Mesodermal cell (in vitro differentiated cells): ENCODE data around the gene TBC1D16.
A peak's percentile ranks its signal among the peaks of the same experiment; 100 is the strongest.
"Not testable (repeated sequence)": the region's sequence is repeated elsewhere in the genome, so short reads cannot be mapped to it uniquely, and the experiment has no call there.

Experiments
- H3K27ac ChIP-seq: 2 replicates; pipeline ENCODE4 v1.7.0; 2013; ENCODE audit warnings: mild to moderate bottlenecking, low read depth, low read length, moderate library complexity; ENCODE audit not compliant: severe bottlenecking
- H3K36me3 ChIP-seq: 2 replicates; pipeline ENCODE4 v1.7.1; 2013; ENCODE audit warnings: mild to moderate bottlenecking, low read length, moderate library complexity; ENCODE audit not compliant: control insufficient read depth, insufficient read depth
- H3K4me1 ChIP-seq: one replicate; pipeline ENCODE4 v1.7.1; 2013; ENCODE audit warnings: mild to moderate bottlenecking, low read length; ENCODE audit not compliant: insufficient read depth, control insufficient read depth, poor library complexity, severe bottlenecking
- H3K4me3 ChIP-seq: 2 replicates; pipeline ENCODE4 v1.7.0; 2013; ENCODE audit warnings: low read length, control low read depth, mild to moderate bottlenecking; ENCODE audit not compliant: insufficient read depth, poor library complexity, severe bottlenecking; ENCODE audit errors: extremely low read depth
- H3K9me3 ChIP-seq: 2 replicates; pipeline ENCODE4 v1.7.1; 2013; ENCODE audit warnings: mild to moderate bottlenecking, low read length, moderate library complexity; ENCODE audit not compliant: control insufficient read depth
- WGBS, 2 experiments: methylation state at CpG; one replicate each; pipeline ENCODE4 v1.1.5; 2013; ENCODE audit warnings: missing lambda C conversion rate in 2 of 2; ENCODE audit not compliant: insufficient coverage in 2 of 2; 5-methylcytosine and 5-hydroxymethylcytosine counted together

Gene TBC1D16

GRCh38 chr17:80002070-80002641 is 33.5 kb downstream of the TBC1D16 start:
- H3K27ac ChIP-seq, result no peak overlapping the region
- 94 to 96% methylated on average over 24 to 26 of the region's 26 CpGs for WGBS, 2 experiments
- peaks cover 5% of the 10 kb centered on the region for H3K9me3 ChIP-seq
- H3K4me1 ChIP-seq, result no peaks in the 10 kb centered on the region
- H3K36me3 ChIP-seq, result peaks cover 64% of the 10 kb centered on the region
- H3K4me3 ChIP-seq, result no peak overlapping the region

- Histone ChIP-seq H3K9me3 (peaks cover 5% of the 10 kb centered on the region), H3K4me1 (no peaks in the 10 kb centered on the region), H3K4me3 (no peak overlapping the region), H3K27ac (no peak overlapping the region), H3K36me3 (peaks cover 65% of the 10 kb centered on the region)
- WGBS, 2 experiments, result 95 to 99% methylated on average over 9 to 15 of the region's 29 CpGs
Observed at GRCh38 chr17:80000981-80001775, 34.5 kb downstream of the TBC1D16 start.

- 97% methylated on average over 7 of the region's 7 CpGs for WGBS, 2 experiments
- H3K27ac ChIP-seq, result no peak overlapping the region
Observed at GRCh38 chr17:80000136-80000535, 35.5 kb downstream of the TBC1D16 start.

GRCh38 chr17:79997011-79997660 is 38.5 kb downstream of the TBC1D16 start:
- Histone ChIP-seq H3K27ac (no peak overlapping the region), H3K9me3 (peaks cover 5% of the 10 kb centered on the region), H3K4me1 (peaks cover 17% of the 10 kb centered on the region), H3K4me3 (no peak overlapping the region), H3K36me3 (peaks cover 37% of the 10 kb centered on the region)
- 86 to 92% methylated on average over 9 to 13 of the region's 15 CpGs for WGBS, 2 experiments

More at GRCh38 chr17:80000136-80000535, 35.5 kb downstream of the TBC1D16 start:
- peaks cover 66% of the 10 kb centered on the region for H3K36me3 ChIP-seq
- H3K9me3 ChIP-seq, result peaks cover 5% of the 10 kb centered on the region
- no peaks in the 10 kb centered on the region for H3K4me1 ChIP-seq
- H3K4me3 ChIP-seq, result no peak overlapping the region

GRCh38 chr17:79996291-79996690 is 39.4 kb downstream of the TBC1D16 start:
- Histone ChIP-seq H3K4me3 (no peak overlapping the region), H3K4me1 (peaks cover 20% of the 10 kb centered on the region), H3K9me3 (peaks cover 5% of the 10 kb centered on the region), H3K27ac (no peak overlapping the region), H3K36me3 (peaks cover 31% of the 10 kb centered on the region)
- 88 to 93% methylated on average over 6 to 11 of the region's 12 CpGs for WGBS, 2 experiments

- Histone ChIP-seq H3K27ac (no peak overlapping the region), H3K4me1 (peaks cover 20% of the 10 kb centered on the region), H3K36me3 (peaks cover 26% of the 10 kb centered on the region), H3K9me3 (peaks cover 4% of the 10 kb centered on the region), H3K4me3 (no peak overlapping the region)
- 82% methylated on average over 2 of the region's 8 CpGs; no CpG with 5 or more reads in 1 of the 2 experiments for WGBS, 2 experiments
Observed at GRCh38 chr17:79995696-79996095, 40.0 kb downstream of the TBC1D16 start.

- Histone ChIP-seq H3K9me3 (no peaks in the 10 kb centered on the region), H3K4me3 (no peak overlapping the region), H3K4me1 (peaks cover 20% of the 10 kb centered on the region), H3K36me3 (peaks cover 19% of the 10 kb centered on the region), H3K27ac (no peak overlapping the region)
- WGBS, 2 experiments, result 93 to 97% methylated on average over 10 to 13 of the region's 13 CpGs
Observed at GRCh38 chr17:79994602-79995001, 41.1 kb downstream of the TBC1D16 start.

- peaks cover 16% of the 10 kb centered on the region for H3K36me3 ChIP-seq
- H3K9me3 ChIP-seq, H3K4me3 ChIP-seq: not testable (repeated sequence)
- 63 to 75% methylated on average over 3 to 4 of the region's 4 CpGs for WGBS, 2 experiments
- H3K4me1 ChIP-seq, result peaks cover 20% of the 10 kb centered on the region
- H3K27ac ChIP-seq, result peak overlapping the region; percentile 78
Observed at GRCh38 chr17:79994228-79994569, 41.5 kb downstream of the TBC1D16 start.

- WGBS, 2 experiments, result 50 to 52% methylated on average over 21 to 22 of the region's 22 CpGs
- no peak overlapping the region for H3K4me3 ChIP-seq
- H3K9me3 ChIP-seq, result no peaks in the 10 kb centered on the region
- peaks cover 20% of the 10 kb centered on the region for H3K4me1 ChIP-seq
- H3K36me3 ChIP-seq, result peaks cover 10% of the 10 kb centered on the region
- H3K27ac ChIP-seq, result peak overlapping the region; percentile 78
Observed at GRCh38 chr17:79993390-79994227, 42.1 kb downstream of the TBC1D16 start.

GRCh38 chr17:79992649-79993389 is 42.9 kb downstream of the TBC1D16 start:
- no peak overlapping the region for H3K4me3 ChIP-seq
- peaks cover 8% of the 10 kb centered on the region for H3K36me3 ChIP-seq
- WGBS, 2 experiments, result 82 to 84% methylated on average over 8 to 9 of the region's 10 CpGs
- H3K27ac ChIP-seq, result peak overlapping the region; percentile 78
- no peaks in the 10 kb centered on the region for H3K9me3 ChIP-seq
- H3K4me1 ChIP-seq, result peaks cover 27% of the 10 kb centered on the region
